ENCODE measurements around the gene DDX59. TPM values are rescaled to one million over a fixed set of nuclear protein-coding genes. Genes with fewer than 3 reads are reported as not detected.
A peak's percentile ranks its signal among the peaks of the same experiment; 100 is the strongest.

DDX59 gene
- total and polyA plus RNA-seq, 8 donors = 12.1 to 23.9 (median 21.0) TPM

DNA sequence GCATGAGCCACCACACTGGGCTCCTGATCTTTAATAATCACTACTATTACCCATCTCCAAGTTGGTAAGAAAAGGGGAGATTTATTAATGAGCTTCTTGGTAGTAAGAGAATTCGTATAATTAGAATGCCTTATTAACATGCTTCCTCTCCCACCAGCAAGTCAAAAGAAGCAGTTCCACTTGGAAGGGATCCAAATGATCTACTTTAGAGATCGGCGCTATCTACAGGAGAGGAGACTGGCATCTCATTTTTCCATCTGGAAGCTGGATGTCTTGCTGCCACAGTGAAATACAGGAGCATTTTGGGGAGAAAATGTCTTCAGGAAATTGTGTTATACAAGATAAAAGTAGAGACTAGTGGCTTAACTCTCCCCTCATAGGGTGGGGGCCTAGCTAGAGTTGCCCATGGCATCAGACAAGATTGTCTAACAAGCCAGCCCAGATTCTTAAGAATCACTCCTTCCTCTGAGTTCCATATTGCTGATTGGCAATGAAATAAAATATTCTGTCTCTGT lies 35.3 kb upstream of the DDX59 start:
- H3K36me3 ChIP-seq = no peaks in the 10 kb centered on the region
- no peak for TF ChIP-seq POLR2A (IDR thresholded peaks at IDR 0.05)
- no peak for TF ChIP-seq EP300 (IDR thresholded peaks at IDR 0.05)
- TF ChIP-seq, protein P1, sequence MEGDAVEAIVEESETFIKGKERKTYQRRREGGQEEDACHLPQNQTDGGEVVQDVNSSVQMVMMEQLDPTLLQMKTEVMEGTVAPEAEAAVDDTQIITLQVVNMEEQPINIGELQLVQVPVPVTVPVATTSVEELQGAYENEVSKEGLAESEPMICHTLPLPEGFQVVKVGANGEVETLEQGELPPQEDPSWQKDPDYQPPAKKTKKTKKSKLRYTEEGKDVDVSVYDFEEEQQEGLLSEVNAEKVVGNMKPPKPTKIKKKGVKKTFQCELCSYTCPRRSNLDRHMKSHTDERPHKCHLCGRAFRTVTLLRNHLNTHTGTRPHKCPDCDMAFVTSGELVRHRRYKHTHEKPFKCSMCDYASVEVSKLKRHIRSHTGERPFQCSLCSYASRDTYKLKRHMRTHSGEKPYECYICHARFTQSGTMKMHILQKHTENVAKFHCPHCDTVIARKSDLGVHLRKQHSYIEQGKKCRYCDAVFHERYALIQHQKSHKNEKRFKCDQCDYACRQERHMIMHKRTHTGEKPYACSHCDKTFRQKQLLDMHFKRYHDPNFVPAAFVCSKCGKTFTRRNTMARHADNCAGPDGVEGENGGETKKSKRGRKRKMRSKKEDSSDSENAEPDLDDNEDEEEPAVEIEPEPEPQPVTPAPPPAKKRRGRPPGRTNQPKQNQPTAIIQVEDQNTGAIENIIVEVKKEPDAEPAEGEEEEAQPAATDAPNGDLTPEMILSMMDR (IDR thresholded peaks at IDR 0.05) = no peak
- no peak for TF ChIP-seq POLR2AphosphoS5 (IDR thresholded peaks at IDR 0.05)
- H3K4me3 ChIP-seq = no peak overlapping the region
- intact Hi-C loops (cut with DNase I; ENCODE audit: low total_unique reads) = no loop called here
- WGBS, 5 donors = 61 to 87% (median 82%) methylated on average over 3 of the region's 3 CpGs
- H3K27ac ChIP-seq = no peak overlapping the region
- no peak for DNase-seq
- H3K9me3 ChIP-seq = no peaks in the 10 kb centered on the region
- H3K27me3 ChIP-seq = no peaks in the 10 kb centered on the region
- no peaks in the 10 kb centered on the region for H3K4me1 ChIP-seq

DNA sequence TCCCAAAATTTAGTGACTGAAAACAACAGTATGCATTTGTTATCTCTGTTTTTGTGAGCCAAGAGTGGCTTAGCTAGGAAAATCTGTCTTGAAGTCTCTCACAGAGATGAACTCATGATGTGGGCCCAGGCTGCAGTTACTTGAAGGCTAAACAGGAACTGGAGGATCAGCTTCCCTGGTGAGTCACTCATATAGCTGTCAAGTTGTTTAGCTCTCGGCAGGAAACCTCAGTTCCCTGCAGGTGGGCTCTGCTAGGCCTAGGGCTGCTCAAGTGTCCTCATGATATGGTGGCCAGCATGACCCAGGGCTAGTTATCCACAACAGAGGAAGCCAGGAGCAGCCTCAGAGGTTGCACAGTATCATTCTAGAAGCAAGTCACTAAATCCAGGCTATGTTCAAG lies 30.2 kb upstream of the DDX59 start:
- TF ChIP-seq POLR2AphosphoS5 (IDR thresholded peaks at IDR 0.05) (no peak), EP300 (IDR thresholded peaks at IDR 0.05) (no peak), POLR2A (IDR thresholded peaks at IDR 0.05) (no peak)
- TF ChIP-seq, protein P1 (IDR thresholded peaks at IDR 0.05) = no peak
- no peaks in the 10 kb centered on the region for H3K9me3 ChIP-seq
- H3K27ac ChIP-seq = no peak overlapping the region
- WGBS, 5 donors = 55 to 71% (median 66%) methylated on average over 1 of the region's 1 CpG
- H3K27me3 ChIP-seq = no peaks in the 10 kb centered on the region
- peak in 1 of 2 donors; percentile 24 for DNase-seq
- no peak overlapping the region for H3K4me3 ChIP-seq
- H3K36me3 ChIP-seq = no peaks in the 10 kb centered on the region
- H3K4me1 ChIP-seq = no peaks in the 10 kb centered on the region
- intact Hi-C loops (cut with DNase I; ENCODE audit: low total_unique reads) = no loop called here

DNA sequence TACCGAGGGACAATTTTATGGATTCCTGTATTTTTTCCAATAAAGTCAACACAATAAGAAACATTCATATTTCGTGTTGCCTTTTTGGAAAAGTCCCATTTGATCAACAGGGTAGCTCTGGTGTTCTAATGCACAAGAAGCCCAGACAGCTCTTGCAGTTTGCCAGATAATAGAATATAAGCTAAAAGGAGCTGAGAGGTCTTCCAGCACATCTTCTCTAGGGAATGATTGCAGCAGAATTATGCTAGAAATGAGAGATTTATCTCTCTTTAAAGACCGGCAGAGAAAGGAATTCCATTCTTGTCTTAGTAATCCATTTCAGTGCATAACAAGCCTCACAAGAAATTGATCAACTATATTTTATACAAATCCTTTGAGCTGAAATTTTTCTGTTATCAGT lies 25.0 kb upstream of the DDX59 start:
- H3K9me3 ChIP-seq = no peaks in the 10 kb centered on the region
- no peaks in the 10 kb centered on the region for H3K27me3 ChIP-seq
- peak in 1 of 2 donors; percentile 12 for DNase-seq
- H3K36me3 ChIP-seq = no peaks in the 10 kb centered on the region
- H3K27ac ChIP-seq = no peak overlapping the region
- H3K4me3 ChIP-seq = no peak overlapping the region
- intact Hi-C loops (cut with DNase I; ENCODE audit: low total_unique reads) = no loop called here
- TF ChIP-seq POLR2AphosphoS5 (IDR thresholded peaks at IDR 0.05) (no peak), EP300 (IDR thresholded peaks at IDR 0.05) (no peak)
- TF ChIP-seq, protein P1 (IDR thresholded peaks at IDR 0.05) = no peak
- 73 to 79% (median 77%) methylated on average over 3 of the region's 3 CpGs for WGBS, 5 donors
- H3K4me1 ChIP-seq = no peaks in the 10 kb centered on the region

DNA sequence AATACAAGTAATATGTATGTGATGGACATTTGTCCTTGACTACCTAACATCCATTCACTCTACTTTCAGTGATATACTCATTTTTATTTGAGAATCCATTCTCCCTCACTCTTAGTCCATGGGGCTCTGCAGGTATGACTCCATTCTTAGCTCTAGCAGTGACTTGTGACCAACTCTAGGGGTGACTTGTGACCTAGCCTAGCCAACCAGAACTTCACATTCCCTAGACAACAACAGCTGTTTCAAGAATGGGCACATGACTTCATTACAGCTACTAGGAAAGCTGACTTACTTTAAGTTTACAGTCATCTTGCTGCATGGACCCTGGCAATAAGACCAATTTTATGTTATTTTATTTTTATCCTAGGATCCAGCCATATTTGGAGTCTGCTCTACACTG lies 23.6 kb upstream of the DDX59 start:
- Histone ChIP-seq H3K27ac (no peak overlapping the region), H3K36me3 (no peaks in the 10 kb centered on the region), H3K4me1 (no peaks in the 10 kb centered on the region), H3K4me3 (no peak overlapping the region), H3K27me3 (no peaks in the 10 kb centered on the region), H3K9me3 (no peaks in the 10 kb centered on the region)
- no peak for DNase-seq
- intact Hi-C loops (cut with DNase I; ENCODE audit: low total_unique reads) = no loop called here
- TF ChIP-seq EP300 (IDR thresholded peaks at IDR 0.05) (no peak), POLR2A (IDR thresholded peaks at IDR 0.05) (no peak), POLR2AphosphoS5 (IDR thresholded peaks at IDR 0.05) (no peak)
- TF ChIP-seq, protein P1 (IDR thresholded peaks at IDR 0.05) = no peak

Data from stomach (tissue), 9 donors.